Prostate gland (tissue), 2 donors: ENCODE data around the gene ANGPTL2.
A peak's percentile ranks its signal among the peaks of the same experiment; 100 is the strongest.

ENCODE experiments used
- POLR2A ChIP-seq: fragments of 450-650 bp; IDR thresholded peaks from one replicate; pipeline ENCODE4 v1.6.1; 2016; ENCODE audit warnings: antibody characterized with exemption, mild to moderate bottlenecking
- POLR2AphosphoS5 ChIP-seq: sonication (generic); formaldehyde crosslinking; IDR thresholded peaks from one replicate; pipeline ENCODE4 v1.6.1; 2017; ENCODE audit warnings: antibody characterized with exemption
- TF ChIP-seq, protein P1 (sequence below), 4 experiments: fragments of 200-600 bp in 2 of 4; fragments of 450-650 bp in 2 of 4; sonication (generic) in 2 of 4; IDR thresholded peaks; 1 replicate in 3 of 4; 2 replicates in 1 of 4; pipeline ENCODE4 v1.5.1; 2016 to 2019; ENCODE audit warnings: antibody characterized with exemption in 4 of 4, mild to moderate bottlenecking in 2 of 4, moderate library complexity in 2 of 4

DNA sequence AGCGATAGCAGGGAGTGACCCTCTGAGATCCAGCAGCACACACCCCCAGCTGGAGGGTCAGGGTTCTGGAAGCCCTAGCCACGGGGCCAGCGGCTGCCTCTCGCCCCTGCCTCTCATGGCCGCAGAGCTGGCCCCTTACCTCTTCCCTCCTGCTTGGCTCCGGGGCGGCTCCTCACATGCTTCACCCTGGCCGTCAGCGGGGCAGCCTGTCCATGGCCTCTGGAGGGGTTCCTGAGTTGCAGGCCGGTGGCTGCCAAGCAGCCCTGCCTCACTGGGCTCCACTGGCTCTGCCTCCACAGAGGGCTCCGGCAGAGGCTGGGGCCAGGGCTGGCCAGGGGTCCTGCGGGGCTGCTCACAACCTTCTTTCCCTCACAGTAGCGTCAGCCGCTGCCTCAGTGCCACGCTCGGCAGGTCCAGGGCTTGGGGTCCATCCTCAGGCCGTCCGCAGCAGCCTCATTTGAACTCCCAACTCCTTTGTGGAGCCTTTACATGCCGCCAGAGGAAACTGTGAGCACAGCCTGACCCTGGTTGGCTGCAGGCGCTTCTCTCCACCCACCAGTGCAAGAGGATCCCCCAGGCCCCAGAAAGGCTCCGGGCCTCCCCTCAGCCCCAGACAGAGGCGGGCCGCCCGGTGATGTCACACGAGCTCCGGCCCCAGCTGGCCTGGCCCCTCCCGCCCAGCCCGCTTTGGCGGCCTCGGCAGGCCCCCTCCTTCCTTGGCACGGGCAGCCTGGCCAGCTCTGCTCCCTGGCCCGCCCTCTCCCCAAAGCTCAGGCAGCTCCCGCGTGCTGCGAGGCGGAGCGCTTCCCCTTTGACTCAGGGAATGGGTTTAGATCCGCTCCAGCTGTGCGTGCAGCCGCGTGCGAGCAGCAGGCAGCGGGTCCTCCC, at the start of gene ANGPTL2:
- peak; percentile 50 for TF ChIP-seq POLR2A
- TF ChIP-seq, protein P1, sequence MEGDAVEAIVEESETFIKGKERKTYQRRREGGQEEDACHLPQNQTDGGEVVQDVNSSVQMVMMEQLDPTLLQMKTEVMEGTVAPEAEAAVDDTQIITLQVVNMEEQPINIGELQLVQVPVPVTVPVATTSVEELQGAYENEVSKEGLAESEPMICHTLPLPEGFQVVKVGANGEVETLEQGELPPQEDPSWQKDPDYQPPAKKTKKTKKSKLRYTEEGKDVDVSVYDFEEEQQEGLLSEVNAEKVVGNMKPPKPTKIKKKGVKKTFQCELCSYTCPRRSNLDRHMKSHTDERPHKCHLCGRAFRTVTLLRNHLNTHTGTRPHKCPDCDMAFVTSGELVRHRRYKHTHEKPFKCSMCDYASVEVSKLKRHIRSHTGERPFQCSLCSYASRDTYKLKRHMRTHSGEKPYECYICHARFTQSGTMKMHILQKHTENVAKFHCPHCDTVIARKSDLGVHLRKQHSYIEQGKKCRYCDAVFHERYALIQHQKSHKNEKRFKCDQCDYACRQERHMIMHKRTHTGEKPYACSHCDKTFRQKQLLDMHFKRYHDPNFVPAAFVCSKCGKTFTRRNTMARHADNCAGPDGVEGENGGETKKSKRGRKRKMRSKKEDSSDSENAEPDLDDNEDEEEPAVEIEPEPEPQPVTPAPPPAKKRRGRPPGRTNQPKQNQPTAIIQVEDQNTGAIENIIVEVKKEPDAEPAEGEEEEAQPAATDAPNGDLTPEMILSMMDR (IDR thresholded peaks at IDR 0.05): peak in 1 of 4 experiments; percentile 11
- peak; percentile 86 for TF ChIP-seq POLR2AphosphoS5
